Retinal pigment epithelial cell (primary cell): ENCODE results near the gene CCDC73.
"Not testable (repeated sequence)": the region's sequence is repeated elsewhere in the genome, so short reads cannot be mapped to it uniquely, and the experiment has no call there.

ENCODE experiments used
- DNase-seq: peaks from one replicate; pipeline ENCODE4 v3.0.0-alpha.2; 2010; ENCODE audit warnings: low read depth
- H3K4me3 ChIP-seq: 2 replicates; pipeline ENCODE4 v1.5.1; 2011; ENCODE audit warnings: mild to moderate bottlenecking, low read length, control low read depth, moderate library complexity
- TF ChIP-seq, protein P1 (sequence below): conservative IDR thresholded peaks from 2 replicates; pipeline ENCODE4 v1.5.1; 2011; ENCODE audit warnings: low read depth, low read length, control low read depth, inconsistent platforms

Gene CCDC73

DNA sequence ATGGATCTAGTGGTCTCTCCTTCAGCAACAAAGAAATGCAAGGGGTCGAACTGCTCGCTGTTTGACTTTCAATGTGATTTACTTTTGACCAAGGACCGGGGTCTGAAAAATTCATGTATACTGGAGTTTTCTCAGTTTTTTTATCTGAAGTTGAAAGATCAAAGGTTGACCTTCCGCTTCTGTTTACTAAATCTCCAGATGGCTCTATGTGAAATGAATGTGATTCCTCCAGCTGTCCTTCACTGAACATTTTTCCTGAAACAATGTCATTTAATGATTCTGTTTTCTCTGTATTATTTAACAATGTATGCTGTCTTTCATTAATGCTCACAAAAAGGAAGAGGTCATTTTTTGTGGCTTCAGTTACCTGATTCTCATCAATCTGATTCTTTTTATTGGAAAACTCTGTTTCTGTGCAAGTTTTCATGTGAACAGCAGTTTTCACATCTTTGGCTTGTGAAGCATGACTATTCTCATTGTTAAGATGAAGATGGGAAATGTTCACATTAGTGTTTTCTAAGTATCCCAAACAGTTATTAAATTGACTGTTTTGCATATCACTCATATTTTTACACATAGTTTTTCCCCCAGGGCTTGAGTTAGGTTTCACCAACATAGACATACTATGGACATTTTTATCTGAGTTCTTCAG, 180.8 kb downstream of the CCDC73 start:
- no peak overlapping the region for H3K4me3 ChIP-seq
- TF ChIP-seq, protein P1, sequence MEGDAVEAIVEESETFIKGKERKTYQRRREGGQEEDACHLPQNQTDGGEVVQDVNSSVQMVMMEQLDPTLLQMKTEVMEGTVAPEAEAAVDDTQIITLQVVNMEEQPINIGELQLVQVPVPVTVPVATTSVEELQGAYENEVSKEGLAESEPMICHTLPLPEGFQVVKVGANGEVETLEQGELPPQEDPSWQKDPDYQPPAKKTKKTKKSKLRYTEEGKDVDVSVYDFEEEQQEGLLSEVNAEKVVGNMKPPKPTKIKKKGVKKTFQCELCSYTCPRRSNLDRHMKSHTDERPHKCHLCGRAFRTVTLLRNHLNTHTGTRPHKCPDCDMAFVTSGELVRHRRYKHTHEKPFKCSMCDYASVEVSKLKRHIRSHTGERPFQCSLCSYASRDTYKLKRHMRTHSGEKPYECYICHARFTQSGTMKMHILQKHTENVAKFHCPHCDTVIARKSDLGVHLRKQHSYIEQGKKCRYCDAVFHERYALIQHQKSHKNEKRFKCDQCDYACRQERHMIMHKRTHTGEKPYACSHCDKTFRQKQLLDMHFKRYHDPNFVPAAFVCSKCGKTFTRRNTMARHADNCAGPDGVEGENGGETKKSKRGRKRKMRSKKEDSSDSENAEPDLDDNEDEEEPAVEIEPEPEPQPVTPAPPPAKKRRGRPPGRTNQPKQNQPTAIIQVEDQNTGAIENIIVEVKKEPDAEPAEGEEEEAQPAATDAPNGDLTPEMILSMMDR: no peak
- DNase-seq: no peak

DNA sequence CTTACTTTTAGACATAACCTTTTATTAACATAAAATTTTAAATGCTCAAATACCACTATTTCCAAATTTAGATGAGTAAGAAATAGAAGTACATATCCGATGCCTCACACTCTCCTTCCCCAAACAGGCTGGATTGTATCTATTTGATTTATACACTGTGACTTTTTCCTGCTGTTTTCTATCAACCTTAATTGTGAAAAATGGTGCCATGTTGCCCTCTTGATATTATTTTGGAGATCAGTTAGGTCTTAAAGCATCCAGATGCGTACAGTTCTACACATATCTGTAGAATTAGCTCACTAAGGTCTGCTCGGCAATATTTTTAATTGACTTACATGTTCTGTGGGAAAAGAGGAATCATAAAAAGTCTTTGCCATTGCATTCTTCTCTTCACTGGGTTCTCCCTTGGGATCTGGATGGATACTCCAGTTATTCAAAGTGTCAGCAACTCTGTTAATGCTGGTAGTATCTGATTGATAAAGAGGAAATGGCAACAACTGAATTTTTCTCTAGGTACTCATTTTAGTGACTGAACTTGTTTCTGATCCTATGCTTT, 183.6 kb downstream of the CCDC73 start:
- no peak overlapping the region for H3K4me3 ChIP-seq
- TF ChIP-seq, protein P1: no peak
- DNase-seq: no peak

DNA sequence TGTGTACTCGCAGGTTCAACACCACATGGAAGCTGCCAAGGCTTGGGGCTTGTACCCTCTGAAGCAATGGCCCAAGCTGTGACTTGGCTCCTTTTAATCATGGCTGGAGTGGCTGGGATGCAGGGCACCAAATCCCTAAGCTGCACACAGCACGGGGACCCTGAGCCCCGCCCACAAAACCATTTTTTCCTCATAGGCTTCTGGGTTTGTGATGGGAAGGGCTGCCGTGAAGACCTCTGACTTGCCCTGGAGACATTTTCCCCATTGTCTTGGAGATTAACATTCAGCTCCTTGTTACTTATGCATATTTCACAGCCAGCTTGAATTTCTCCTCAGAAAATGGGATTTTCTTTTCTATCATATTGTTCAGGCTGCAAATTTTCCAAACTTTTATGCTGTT, 185.6 kb downstream of the CCDC73 start:
- not testable (repeated sequence) for DNase-seq, H3K4me3 ChIP-seq

DNA sequence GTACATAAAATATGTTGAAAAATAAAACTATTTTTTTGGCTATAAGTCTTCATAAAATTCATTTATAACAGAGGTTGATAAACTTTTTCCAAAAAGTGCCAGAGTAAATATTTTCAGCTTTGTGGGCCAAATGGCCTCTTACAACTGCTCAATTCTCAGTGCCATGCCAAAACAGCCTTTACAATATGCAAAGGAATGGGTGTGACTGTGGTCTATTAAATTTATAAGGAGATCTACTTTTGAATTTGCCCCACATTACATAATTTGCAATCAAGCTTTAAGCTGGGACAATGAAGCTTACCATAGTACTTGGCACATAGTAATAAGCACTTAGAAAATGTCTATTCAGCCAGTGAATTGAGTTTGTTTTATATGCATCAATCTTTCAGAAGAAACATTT, 188.2 kb downstream of the CCDC73 start:
- TF ChIP-seq, protein P1: no peak

DNA sequence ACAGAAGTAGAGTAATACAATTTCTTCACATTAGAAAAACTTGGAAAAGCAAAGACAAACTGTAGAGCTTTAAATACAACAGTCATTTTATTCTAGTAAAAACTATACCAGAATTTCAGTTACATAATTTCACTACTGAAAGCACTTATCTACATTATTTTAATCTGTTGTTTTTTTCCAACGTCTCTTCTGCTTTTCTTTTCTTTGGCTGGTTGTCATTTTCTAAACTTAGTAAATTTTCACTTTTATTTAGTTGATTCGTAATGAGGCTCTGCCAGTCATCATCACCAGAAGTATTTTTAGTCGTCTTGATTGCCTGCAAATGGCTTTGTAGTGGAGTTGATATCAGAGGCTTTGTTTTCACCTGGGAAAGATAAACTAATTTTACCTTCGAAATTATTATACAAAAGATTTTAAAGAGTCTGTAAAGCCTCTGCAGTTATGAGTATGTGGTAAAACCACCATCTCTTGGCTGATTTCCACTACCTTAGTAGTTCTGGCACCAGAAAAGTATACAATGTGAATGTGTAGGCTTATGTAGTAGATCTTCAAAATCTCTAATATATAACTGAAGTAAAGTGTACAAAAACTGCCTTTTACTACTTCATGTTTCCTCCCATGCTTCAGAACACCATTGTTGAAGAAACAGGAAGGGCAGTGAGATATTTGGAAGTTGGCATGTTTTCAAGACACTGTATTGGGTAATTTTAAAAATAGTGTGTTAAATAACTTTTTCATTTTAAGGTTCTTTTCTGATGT, 191.6 kb downstream of the CCDC73 start:
- no peak for DNase-seq
- TF ChIP-seq, protein P1: no peak
- no peak overlapping the region for H3K4me3 ChIP-seq

More for the DNA sequence above, 188.2 kb downstream of the CCDC73 start:
- DNase-seq: no peak
- no peak overlapping the region for H3K4me3 ChIP-seq

DNA sequence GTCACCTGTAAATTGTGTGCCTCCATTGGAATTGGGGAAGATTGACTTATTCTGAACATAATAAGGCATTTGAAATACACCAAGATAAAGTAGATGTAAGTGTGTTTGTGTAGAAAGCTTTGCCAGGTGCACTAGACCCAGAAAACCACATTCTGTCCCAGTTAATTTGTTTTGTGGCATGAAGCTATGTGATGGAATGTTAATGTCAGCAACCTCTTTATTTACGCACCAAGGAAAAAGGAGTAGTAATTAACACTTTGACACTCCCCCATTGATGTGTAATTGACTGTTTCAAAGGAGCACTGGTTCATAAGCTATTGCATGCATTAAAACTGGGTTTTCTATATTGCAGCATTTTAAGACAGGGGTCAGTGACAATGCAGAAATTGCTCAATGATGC, 196.5 kb downstream of the CCDC73 start:
- H3K4me3 ChIP-seq: no peak overlapping the region
- TF ChIP-seq, protein P1: no peak
- no peak for DNase-seq

DNA sequence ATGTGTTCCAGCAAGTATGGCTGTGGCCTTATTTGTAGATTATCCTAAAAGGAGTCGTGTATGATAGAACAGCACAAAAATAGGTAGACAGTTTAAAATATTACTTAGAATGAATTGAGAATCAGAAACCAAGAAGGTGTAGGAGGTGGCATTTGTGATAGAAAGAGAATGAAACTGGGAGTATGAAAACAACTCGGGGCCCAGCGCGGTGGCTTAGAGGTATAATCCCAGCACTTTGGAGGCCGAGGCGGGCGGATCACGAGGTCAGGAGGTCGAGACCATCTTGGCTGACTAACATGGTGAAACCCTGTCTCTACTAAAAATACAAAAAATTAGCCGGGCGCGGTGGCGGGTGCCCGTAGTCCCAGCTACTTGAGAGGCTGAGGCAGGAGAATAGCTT, 198.3 kb downstream of the CCDC73 start:
- H3K4me3 ChIP-seq, DNase-seq: not testable (repeated sequence)

DNA sequence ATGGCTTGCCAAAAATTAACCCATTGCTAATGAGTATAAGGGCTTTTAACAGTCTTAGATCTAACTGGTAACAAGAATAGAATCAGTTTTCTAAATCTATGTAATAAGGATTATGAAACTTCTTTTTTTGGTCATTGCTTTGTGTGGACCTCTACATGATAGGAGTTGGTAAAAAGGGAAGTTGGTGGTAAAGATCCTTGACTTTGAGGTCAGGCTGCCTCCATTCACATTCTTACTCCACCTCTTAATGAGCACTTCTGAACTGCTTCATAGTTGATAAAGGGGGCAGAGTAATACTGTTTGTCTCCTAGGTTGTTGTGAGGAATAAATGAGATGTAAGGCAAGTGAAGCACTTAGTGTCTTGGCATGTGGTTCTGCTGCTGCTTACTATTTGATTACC, 200.2 kb downstream of the CCDC73 start:
- TF ChIP-seq, protein P1: no peak
- no peak for DNase-seq
- no peak overlapping the region for H3K4me3 ChIP-seq
